HepG2 (cell line): ENCODE data around the gene OR6B1. TPM values are rescaled to one million over a fixed set of nuclear protein-coding genes. Genes with fewer than 3 reads are reported as not detected.
"Not testable (repeated sequence)": the region's sequence is repeated elsewhere in the genome, so short reads cannot be mapped to it uniquely, and the experiment has no call there.

Experiments used
- ATAC-seq: fragments of 200-7000 bp; cut with Tn5 transposase; 3 replicates; pipeline ENCODE4 v1.9.1; 2020; ENCODE audit warnings: mild to moderate bottlenecking, moderate library complexity
- BruUV-seq: library from RNA; stranded (reverse); fragments of 400-500 nt; replicated peaks from 2 replicates; lab custom pipeline; 2021; lab: Mats Ljungman, UMichigan
- CTCF ChIA-PET: fragments of 300-600 bp; formaldehyde crosslinking; extraction: SDS; loops from one replicate; lab custom pipeline; 2021; ENCODE audit warnings: low total read pairs, inconsistent platforms, low intra/inter-chr PET ratio; lab: Yijun Ruan, JAX
- POLR2A ChIA-PET: fragments of 350-600 bp; sonication (Branson Sonifier 250); formaldehyde crosslinking; loops from one replicate; lab custom pipeline; 2020; ENCODE audit warnings: antibody characterized with exemption, inconsistent platforms; lab: Yijun Ruan, JAX
- DNase-seq: peaks from one replicate; pipeline ENCODE4 v3.0.0-alpha.2; 2015; ENCODE audit warnings: low spot score
- FAIRE-seq: peaks from 3 replicates; lab custom pipeline; 2011; peaks lifted over from hg19 to GRCh38; lab: Jason Lieb, UNC
- H2AFZ ChIP-seq: one replicate; pipeline ENCODE4 v1.6.1; 2011; ENCODE audit warnings: low read length, inconsistent platforms
- H3K27ac ChIP-seq: fragments of 300-600 bp; 3 replicates; pipeline ENCODE4 v1.8.0; 2011; ENCODE audit warnings: mixed run types, mild to moderate bottlenecking, mixed read lengths, low read length, inconsistent platforms; ENCODE audit not compliant: insufficient read depth; ENCODE audit errors: extremely low read length
- H3K27me3 ChIP-seq, 2 experiments: fragments of 200-600 bp in 1 of 2; 2 replicates in 1 of 2; 3 replicates in 1 of 2; pipeline versions ENCODE4 v1.6.0 to v1.8.0; 2011; ENCODE audit warnings: low read length in 2 of 2, mild to moderate bottlenecking in 2 of 2, moderate library complexity in 2 of 2, inconsistent platforms in 1 of 2; ENCODE audit not compliant: insufficient read depth in 2 of 2, control insufficient read depth in 1 of 2
- H3K36me3 ChIP-seq, 2 experiments: fragments of 200-600 bp in 1 of 2; replicated peaks in 1 of 2; 2 replicates in 1 of 2; 3 replicates in 1 of 2; pipeline versions ENCODE4 v1.5.1 to v1.8.0; 2011; ENCODE audit warnings: low read length in 2 of 2, inconsistent platforms in 1 of 2; ENCODE audit not compliant: insufficient read depth in 2 of 2, control insufficient read depth in 1 of 2
- H3K4me1 ChIP-seq: 2 replicates; pipeline ENCODE4 v1.5.1; 2012; ENCODE audit warnings: low read length, inconsistent platforms; ENCODE audit not compliant: insufficient read depth
- H3K4me2 ChIP-seq: 2 replicates; pipeline ENCODE4 v1.6.0; 2011; ENCODE audit warnings: low read depth, low read length, inconsistent platforms
- H3K4me3 ChIP-seq, 3 experiments: fragments of 200-600 bp in 1 of 3; sonication (generic), shearing (Covaris generic) in 1 of 3; replicated peaks in 1 of 3; 2 replicates each; pipeline ENCODE4 v1.5.1; 2011 to 2016; ENCODE audit warnings: low read length in 3 of 3, inconsistent platforms in 2 of 3, low read depth in 2 of 3, mild to moderate bottlenecking in 2 of 3, control low read depth in 1 of 3, mixed read lengths in 1 of 3; ENCODE audit not compliant: insufficient read depth in 1 of 3
- H3K79me2 ChIP-seq: one replicate; pipeline ENCODE4 v1.6.1; 2011; ENCODE audit warnings: low read length, inconsistent platforms; ENCODE audit not compliant: insufficient read depth
- H3K9ac ChIP-seq: 2 replicates; pipeline ENCODE4 v1.6.0; 2011; ENCODE audit warnings: mild to moderate bottlenecking, low read depth, low read length, inconsistent platforms; ENCODE audit not compliant: insufficient read depth
- H3K9me3 ChIP-seq: 2 replicates; pipeline ENCODE4 v1.5.1; 2012; ENCODE audit warnings: mild to moderate bottlenecking, low read length
- H4K20me1 ChIP-seq: 2 replicates; pipeline ENCODE4 v1.6.0; 2011; ENCODE audit warnings: inconsistent platforms, mild to moderate bottlenecking, low read length, moderate library complexity; ENCODE audit not compliant: insufficient read depth
- FOSL2 ChIP-seq: sonication (generic); formaldehyde crosslinking; IDR thresholded peaks from 2 replicates; pipeline ENCODE4 v1.4.0; 2020; ENCODE audit warnings: missing genetic modification reagents
- ZNF562 ChIP-seq: sonication (generic); formaldehyde crosslinking; IDR thresholded peaks from 2 replicates; pipeline ENCODE4 v1.8.0; 2022; ENCODE audit warnings: missing genetic modification reagents, borderline replicate concordance
- WGBS: methylation state at CpG from one replicate; pipeline ENCODE4 v1.1.6; 2017; ENCODE audit warnings: low lambda C conversion rate; 5-methylcytosine and 5-hydroxymethylcytosine counted together
- in situ Hi-C: cut with HindIII; loops from 2 replicates; pipeline ENCODE4 v1.10.0; 2017; ENCODE audit warnings: low pct_unique_long_range_greater_than_20kb; ENCODE audit not compliant: extremely low pct_ligation_motif_present
- intact Hi-C: fragments of 100-400 bp; cut with micrococcal nuclease; formaldehyde crosslinking; loops from one replicate; pipeline ENCODE4 v1.10.0; 2022; ENCODE audit not compliant: unreplicated experiment
- polyA plus RNA-seq, 8 experiments: library from polyadenylated mRNA; depleted of rRNA in 3 of 8; stranded (reverse) in 7 of 8; unstranded in 1 of 8; fragments of >200 nt; fragmentation: Illumina TruSeq in 4 of 8; extraction: Trizol in 4 of 8; gene quantifications; 2 replicates each; pipeline versions ENCODE4 v1.2.1 to v1.2.3, GENCODE V29; 2011 to 2016; ENCODE audit warnings: low read depth in 4 of 8, missing spikeins in 1 of 8, mixed read lengths in 1 of 8; ENCODE audit not compliant: insufficient read depth in 1 of 8
- total RNA-seq, 5 experiments: library from RNA; depleted of rRNA; stranded (reverse); fragments of >200 nt; fragmentation: Illumina TruSeq; extraction: Trizol; gene quantifications; 2 replicates each; pipeline ENCODE4 v1.2.3, GENCODE V29; 2016; ENCODE audit warnings: low read depth in 1 of 5

Gene OR6B1
- total and polyA plus RNA-seq, 2 of the 13 experiments (the other 11 are each of a cell fraction or from before 2014, with no cell fraction given): 0.18 TPM; not detected in 1

DNA sequence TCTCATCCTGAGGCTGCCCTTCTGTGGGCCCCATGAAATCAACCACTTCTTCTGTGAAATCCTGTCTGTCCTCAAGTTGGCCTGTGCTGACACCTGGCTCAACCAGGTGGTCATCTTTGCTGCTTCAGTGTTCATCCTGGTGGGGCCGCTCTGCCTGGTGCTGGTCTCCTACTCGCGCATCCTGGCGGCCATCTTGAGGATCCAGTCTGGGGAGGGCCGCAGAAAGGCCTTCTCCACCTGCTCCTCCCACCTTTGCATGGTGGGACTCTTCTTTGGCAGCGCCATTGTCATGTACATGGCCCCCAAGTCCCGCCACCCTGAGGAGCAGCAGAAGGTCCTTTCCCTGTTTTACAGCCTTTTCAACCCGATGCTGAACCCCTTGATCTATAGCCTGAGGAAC, 50.8 kb downstream of the OR6B1 start:
- BruUV-seq, intact Hi-C loops, H3K27ac ChIP-seq, H3K9me3 ChIP-seq, H3K4me1 ChIP-seq, H2AFZ ChIP-seq, CTCF ChIA-PET, ATAC-seq, FAIRE-seq, H3K9ac ChIP-seq, POLR2A ChIA-PET, in situ Hi-C loops, H3K4me3 ChIP-seq, DNase-seq, H3K36me3 ChIP-seq, H3K4me2 ChIP-seq, H4K20me1 ChIP-seq, H3K79me2 ChIP-seq, H3K27me3 ChIP-seq: not testable (repeated sequence)
- 24% methylated on average over 8 of the region's 8 CpGs for WGBS

- no peak for TF ChIP-seq ZNF562 (CRISPR knock-in tag)
- TF ChIP-seq FOSL2 (CRISPR knock-in tag): peak; percentile 57
- TF ChIP-seq, all 625 proteins: peak for 1
- Histone ChIP-seq H3K9ac (no peak overlapping the region), H3K4me1 (no peaks in the 10 kb centered on the region), H2AFZ (no peak overlapping the region), H3K36me3 (no peaks in the 10 kb centered on the region), H3K27ac (no peak overlapping the region), H3K27me3 (peaks cover 0 to 3% of the 10 kb centered on the region in 2 experiments; a peak in 1 of 5 replicates), H3K4me3 (no peak overlapping the region), H4K20me1 (no peaks in the 10 kb centered on the region), H3K4me2 (no peak overlapping the region), H3K9me3 (no peaks in the 10 kb centered on the region), H3K79me2 (no peaks in the 10 kb centered on the region)
- 3% methylated on average over 3 of the region's 3 CpGs for WGBS
- no peak for FAIRE-seq
- ATAC-seq: peak; percentile 65; the same call in 2 of the 3 replicates
- in situ Hi-C loops (no loop called here), intact Hi-C loops (no loop called here)
- BruUV-seq: no TSS peak
- ChIA-PET CTCF (no interaction called here), POLR2A (no interaction called here)
- DNase-seq: peak; percentile 10
Observed at GRCh38 chr7:144057954-144058353, 57.8 kb downstream of the OR6B1 start.

Other genes with a start within 250 kb of the OR6B1 start
- gene CTAGE6, start 242.6 kb upstream of the OR6B1 start, total RNA-seq (2016; rRNA removed; fragmentation: Illumina TruSeq; extraction: Trizol): not detected in 2 replicates
- gene CTAGE6, start 242.6 kb upstream of the OR6B1 start, polyA plus RNA-seq (2011; rRNA removed): 0.09 and 0.12 TPM in 2 replicates
- 101 and 124 TPM in 2 replicates for gene TCAF1, start 98.1 kb upstream of the OR6B1 start, total RNA-seq (2016; rRNA removed; fragmentation: Illumina TruSeq; extraction: Trizol)
- gene TCAF1, start 98.1 kb upstream of the OR6B1 start, polyA plus RNA-seq (2011; rRNA removed): 36.2 and 40.0 TPM in 2 replicates
- 0.13 TPM in 1 of 2 replicates, not detected in the other for gene OR2F2, start 65.1 kb upstream of the OR6B1 start, total RNA-seq (2016; rRNA removed; fragmentation: Illumina TruSeq; extraction: Trizol)
- not detected in 2 replicates for gene OR2F2, start 65.1 kb upstream of the OR6B1 start, polyA plus RNA-seq (2011; rRNA removed)
- 0.90 and 1.5 TPM in 2 replicates for gene OR2F1, start 45.5 kb upstream of the OR6B1 start, total RNA-seq (2016; rRNA removed; fragmentation: Illumina TruSeq; extraction: Trizol)
- 0.35 and 0.36 TPM in 2 replicates for gene OR2F1, start 45.5 kb upstream of the OR6B1 start, polyA plus RNA-seq (2011; rRNA removed)
- gene OR2A5, start 48.6 kb downstream of the OR6B1 start, total RNA-seq (2016; rRNA removed; fragmentation: Illumina TruSeq; extraction: Trizol): not detected in 2 replicates
- gene OR2A5, start 48.6 kb downstream of the OR6B1 start, polyA plus RNA-seq (2011; rRNA removed): not detected in 2 replicates
- not detected in 2 replicates for gene OR2A25, start 69.5 kb downstream of the OR6B1 start, total RNA-seq (2016; rRNA removed; fragmentation: Illumina TruSeq; extraction: Trizol)
- 0.07 TPM in 1 of 2 replicates, not detected in the other for gene OR2A25, start 69.5 kb downstream of the OR6B1 start, polyA plus RNA-seq (2011; rRNA removed)
- not detected in 2 replicates for gene OR2A12, start 86.0 kb downstream of the OR6B1 start, total RNA-seq (2016; rRNA removed; fragmentation: Illumina TruSeq; extraction: Trizol)
- 0.18 TPM in 1 of 2 replicates, not detected in the other for gene OR2A12, start 86.0 kb downstream of the OR6B1 start, polyA plus RNA-seq (2011; rRNA removed)
- not detected in 2 replicates for gene OR2A2, start 109.3 kb downstream of the OR6B1 start, total RNA-seq (2016; rRNA removed; fragmentation: Illumina TruSeq; extraction: Trizol)
- not detected in 2 replicates for gene OR2A2, start 109.3 kb downstream of the OR6B1 start, polyA plus RNA-seq (2011; rRNA removed)
- gene OR2A14, start 122.9 kb downstream of the OR6B1 start, total RNA-seq (2016; rRNA removed; fragmentation: Illumina TruSeq; extraction: Trizol): not detected in 2 replicates
- not detected in 2 replicates for gene OR2A14, start 122.9 kb downstream of the OR6B1 start, polyA plus RNA-seq (2011; rRNA removed)
- gene CTAGE4, start 183.1 kb downstream of the OR6B1 start, total RNA-seq (2016; rRNA removed; fragmentation: Illumina TruSeq; extraction: Trizol): not detected in 2 replicates
- gene CTAGE4, start 183.1 kb downstream of the OR6B1 start, polyA plus RNA-seq (2011; rRNA removed): not detected in 2 replicates
- 0.18 TPM in 1 of 2 replicates, not detected in the other for gene ARHGEF35, start 195.5 kb downstream of the OR6B1 start, total RNA-seq (2016; rRNA removed; fragmentation: Illumina TruSeq; extraction: Trizol)
- 0.03 TPM in 1 of 2 replicates, not detected in the other for gene ARHGEF35, start 195.5 kb downstream of the OR6B1 start, polyA plus RNA-seq (2011; rRNA removed)
- gene OR2A42, start 239.3 kb downstream of the OR6B1 start, total RNA-seq (2016; rRNA removed; fragmentation: Illumina TruSeq; extraction: Trizol): not detected in 2 replicates
- not detected in 2 replicates for gene OR2A42, start 239.3 kb downstream of the OR6B1 start, polyA plus RNA-seq (2011; rRNA removed)